GM19035 (cell line): Measurements from ENCODE around the gene NR4A3.
A peak's percentile ranks its signal among the peaks of the same experiment; 100 is the strongest.

Source experiments
- ATAC-seq: cut with Tn5 transposase; IDR thresholded peaks from one replicate; pipeline ENCODE4 v1.9.1; 2021; ENCODE audit not compliant: unreplicated experiment

NR4A3 gene

GRCh38 chr9:99873531-99873930 lies 51.8 kb downstream of the NR4A3 start:
- no peak for ATAC-seq

- ATAC-seq: no peak
These were observed 52.4 kb downstream of the NR4A3 start for GRCh38 chr9:99873943-99874584.

DNA sequence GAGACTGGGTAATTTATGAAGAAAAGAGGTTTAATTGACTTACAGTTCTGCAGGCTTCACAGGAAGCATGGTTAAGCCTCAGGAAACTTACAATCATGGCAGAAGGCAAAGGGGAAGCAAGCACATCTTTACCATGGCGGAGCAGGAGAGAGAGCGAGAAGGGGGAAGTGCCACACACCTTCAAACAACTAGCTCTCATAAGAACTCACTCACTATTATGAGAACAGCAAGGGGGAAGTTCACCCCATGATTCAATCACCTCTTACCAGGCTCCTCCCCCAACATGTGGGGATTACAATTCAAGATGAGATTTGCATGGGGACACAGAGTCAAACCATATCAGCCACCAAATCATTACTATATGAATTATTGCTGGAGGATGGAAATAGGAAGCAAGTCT lies 54.5 kb downstream of the NR4A3 start:
- ATAC-seq: no peak

DNA sequence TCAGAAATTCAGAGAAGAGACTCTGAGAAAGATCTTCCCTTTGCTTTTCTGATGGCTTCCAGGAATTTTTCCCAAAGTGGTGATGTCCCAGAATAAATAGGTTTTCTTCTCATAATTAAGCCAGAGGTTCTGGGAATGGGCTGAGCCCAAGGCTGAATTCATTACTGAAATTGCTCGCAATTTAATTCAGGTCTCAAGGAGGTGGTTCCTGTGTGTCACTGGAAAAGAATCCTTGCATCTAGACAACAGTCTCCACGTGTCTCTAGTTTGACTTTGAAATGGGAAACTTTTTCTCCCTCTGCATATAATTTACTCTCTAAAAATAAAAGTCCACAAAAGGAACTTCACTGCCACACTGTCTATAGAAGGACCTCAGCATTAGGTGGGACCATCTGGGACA lies 57.0 kb downstream of the NR4A3 start:
- ATAC-seq: no peak

DNA sequence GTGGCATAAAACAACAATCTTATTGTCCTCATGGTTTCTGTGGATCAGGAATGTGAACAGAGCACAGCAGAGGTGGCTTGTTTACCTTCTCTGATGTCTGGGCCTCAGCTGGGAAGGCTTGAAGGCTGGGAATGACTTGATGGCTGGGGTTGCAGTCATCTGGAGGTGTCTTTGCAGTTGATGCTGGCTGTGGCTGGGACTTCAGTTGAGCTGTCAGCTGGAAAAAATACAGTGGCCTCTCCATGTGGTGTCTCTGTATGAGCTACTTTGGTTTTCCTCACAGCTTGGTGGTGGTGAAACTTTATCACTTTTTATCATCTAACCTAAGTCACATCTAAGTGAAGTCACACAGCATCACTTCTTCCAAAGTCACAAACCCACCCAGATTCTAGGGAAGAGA lies 60.1 kb downstream of the NR4A3 start:
- no peak for ATAC-seq

DNA sequence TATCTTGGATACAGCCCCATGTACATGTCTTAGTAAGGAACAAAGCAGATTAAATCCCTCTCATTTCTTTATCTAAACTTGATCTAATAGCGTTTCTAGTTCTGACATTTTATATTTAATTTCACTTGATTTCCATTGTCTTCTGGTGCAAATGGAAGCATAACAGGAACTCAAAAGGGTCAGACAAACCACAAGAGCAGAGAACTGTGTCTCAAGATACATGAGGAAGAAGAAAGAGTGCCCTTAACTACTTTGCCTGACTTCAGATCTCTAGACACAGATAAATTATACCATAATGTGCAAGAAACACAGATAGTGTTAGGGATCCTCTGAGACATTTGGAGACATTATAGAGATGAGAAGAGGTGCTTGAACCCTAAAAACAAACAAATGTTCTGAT lies 64.1 kb downstream of the NR4A3 start:
- ATAC-seq: no peak

- ATAC-seq: no peak
These were observed 67.4 kb downstream of the NR4A3 start for GRCh38 chr9:99889120-99889519.

GRCh38 chr9:99894826-99895225 lies 73.1 kb downstream of the NR4A3 start:
- no peak for ATAC-seq

DNA sequence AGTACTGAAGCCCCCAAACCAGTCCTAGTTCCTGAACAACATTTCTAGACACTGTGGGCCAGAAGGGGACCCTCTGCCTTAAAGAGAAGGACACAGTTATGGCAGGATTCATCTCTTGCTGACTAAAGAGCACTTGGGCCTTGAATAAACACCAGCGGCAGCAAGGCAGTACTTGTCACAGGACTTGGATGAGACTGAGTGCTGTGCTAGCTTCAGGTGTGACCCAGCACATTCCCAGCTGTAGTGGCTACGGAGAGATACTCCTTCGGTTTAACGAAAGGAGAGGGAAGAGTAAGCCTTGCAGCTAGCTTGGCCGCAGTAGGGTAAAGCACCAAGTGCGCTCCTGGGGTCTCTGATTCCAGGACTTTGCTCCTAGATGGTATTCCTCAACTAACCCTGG lies 73.8 kb downstream of the NR4A3 start:
- no peak for ATAC-seq

GRCh38 chr9:99896119-99896518 lies 74.4 kb downstream of the NR4A3 start:
- ATAC-seq: no peak

GRCh38 chr9:99903393-99903792 lies 81.7 kb downstream of the NR4A3 start:
- no peak for ATAC-seq

- ATAC-seq: no peak
These were observed 84.2 kb downstream of the NR4A3 start for GRCh38 chr9:99905833-99906402.

DNA sequence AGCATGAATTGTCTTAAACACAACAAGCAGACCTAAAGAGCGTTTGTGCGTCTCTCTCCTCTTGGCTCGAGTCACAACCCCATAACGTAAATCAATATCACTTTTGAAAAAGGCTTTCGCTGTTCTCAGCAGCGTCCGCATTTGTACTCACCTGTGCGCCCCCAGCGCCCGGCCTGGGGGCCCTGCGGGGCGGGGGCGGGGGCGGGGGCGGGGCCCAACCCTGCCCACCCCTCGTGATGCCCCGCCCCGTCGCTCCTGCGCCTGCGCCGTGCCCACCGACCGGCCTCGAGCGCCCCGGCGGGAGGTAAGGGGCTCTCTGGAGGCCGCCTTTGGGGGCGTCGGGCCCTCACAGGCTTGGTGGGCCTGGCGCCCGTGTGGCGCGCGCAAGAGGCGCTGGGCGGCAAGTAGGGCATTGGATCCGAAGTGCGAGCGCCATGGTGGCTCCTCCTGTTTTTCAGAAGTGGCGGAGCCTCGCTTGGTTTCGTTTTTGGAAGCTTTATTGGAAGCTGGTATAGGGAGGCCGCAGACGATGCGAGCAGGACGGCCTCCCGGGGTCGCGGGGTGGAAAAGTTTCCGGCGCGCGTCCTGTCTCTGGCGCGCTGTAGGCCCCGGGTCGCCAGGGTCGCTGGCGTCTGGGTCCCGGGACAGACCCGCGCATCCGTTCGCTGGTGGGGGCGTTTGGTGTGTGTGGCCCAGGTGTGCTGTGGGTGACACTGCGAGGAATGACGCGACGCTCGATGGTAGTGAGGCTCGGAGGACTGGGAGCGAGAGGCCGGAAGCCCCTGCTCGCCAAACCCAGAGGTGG lies 84.9 kb downstream of the NR4A3 start, which contains the start of gene STX17:
STX17 (plus strand) TSS at position 252 of the 805 bp plus-strand sequence. CDS start 8,586 bp downstream, outside the sequence.
- ATAC-seq: peak; percentile 85

DNA sequence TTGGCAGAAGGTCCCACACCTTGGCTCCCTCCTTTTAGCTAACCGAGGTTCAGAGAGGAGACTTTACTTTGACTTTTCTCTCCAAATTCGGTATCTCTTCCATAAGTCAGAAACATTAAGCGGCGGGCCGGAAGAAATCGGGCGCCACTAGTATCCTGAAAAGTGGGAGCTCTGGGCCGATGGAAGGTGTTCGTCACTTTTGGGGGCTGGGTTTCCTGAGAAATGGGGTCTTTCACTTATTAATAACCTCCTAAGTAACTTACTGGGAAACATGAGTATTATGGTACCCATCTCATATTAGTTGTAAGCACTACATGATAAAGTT lies 85.5 kb downstream of the NR4A3 start:
- no peak for ATAC-seq

GRCh38 chr9:99911600-99911999 lies 89.9 kb downstream of the NR4A3 start:
- ATAC-seq: no peak
